ENCODE data around the gene CSF3R. TPM values are rescaled to one million over a fixed set of nuclear protein-coding genes. Genes with fewer than 3 reads are reported as not detected.

CSF3R gene
- polyA plus RNA-seq, 3 donors, result 270 to 1,537 (median 447) TPM

- no peak for TF ChIP-seq CTCF (IDR thresholded peaks at IDR 0.05)
- intact Hi-C loops (cut with micrococcal nuclease), result no loop called here
- Mint-ChIP-seq H3K27ac (peak overlapping the region in 1 of 7 donors; percentile 26), H3K4me1 (peaks cover 8% of the 10 kb centered on the region), H3K4me3 (peak overlapping the region in 1 of 2 donors; percentile 33), H3K36me3 (no peaks in the 10 kb centered on the region), H3K9me3 (peaks cover 0 to 3% (median 0%) of the 10 kb centered on the region in 7 donors), H3K27me3 (ENCODE audit: low read depth in 3 of 3) (peaks cover 0 to 7% (median 2%) of the 10 kb centered on the region in 3 donors)
- H3K4me2 ChIP-seq (replicated peaks; ENCODE audit: extremely low read depth, low read length, poor library complexity, severe bottlenecking), result no peak overlapping the region
- no peaks in the 10 kb centered on the region for H4K20me1 ChIP-seq (ENCODE audit: insufficient read depth, low read length)
- 29% methylated on average over 2 of the region's 5 CpGs for WGBS (ENCODE audit: insufficient coverage)
- no peaks in the 10 kb centered on the region for H3K9me3 ChIP-seq (replicated peaks in 1 of 2; ENCODE audit: control insufficient read depth in 1 of 2, insufficient read depth in 1 of 2, low read length in 2 of 2)
- no peak overlapping the region for H2AFZ ChIP-seq (ENCODE audit: insufficient read depth, low read depth, low read length, poor library complexity, severe bottlenecking)
- no peaks in the 10 kb centered on the region for H3K36me3 ChIP-seq (replicated peaks in 1 of 2; ENCODE audit: control insufficient read depth in 1 of 2, insufficient read depth in 2 of 2, low read length in 2 of 2)
- H3K27ac ChIP-seq (ENCODE audit: low read depth in 1 of 2, low read length in 2 of 2), result no peak overlapping the region
- H3K9ac ChIP-seq (ENCODE audit: insufficient read depth, low read length, poor library complexity, severe bottlenecking), result no peak overlapping the region
- no peaks in the 10 kb centered on the region for H3K27me3 ChIP-seq (ENCODE audit: control insufficient read depth in 2 of 2, insufficient read depth in 2 of 2, low read length in 2 of 2)
- no peak overlapping the region for H3K4me3 ChIP-seq (replicated peaks in 1 of 3; ENCODE audit: low read depth in 2 of 3, low read length in 3 of 3)
- no peaks in the 10 kb centered on the region for H3K79me2 ChIP-seq (ENCODE audit: insufficient read depth, low read length)
- peak in 2 of 3 donors; percentile 15 to 33 for DNase-seq
- H3K4me1 ChIP-seq (ENCODE audit: control insufficient read depth in 1 of 2, insufficient read depth in 2 of 2, low read length in 2 of 2), result peaks cover 4 to 6% of the 10 kb centered on the region in 2 donors
These were observed 23.7 kb upstream of the CSF3R start for GRCh38 chr1:36506276-36506920.

- no peaks in the 10 kb centered on the region for H3K36me3 ChIP-seq (replicated peaks in 1 of 2; ENCODE audit: control insufficient read depth in 1 of 2, insufficient read depth in 2 of 2, low read length in 2 of 2)
- H3K27me3 Mint-ChIP-seq (ENCODE audit: low read depth in 3 of 3), result peaks cover 3 to 7% (median 3%) of the 10 kb centered on the region in 3 donors
- no peak overlapping the region for H3K4me2 ChIP-seq (replicated peaks; ENCODE audit: extremely low read depth, low read length, poor library complexity, severe bottlenecking)
- H3K9me3 Mint-ChIP-seq, result peaks cover 0 to 3% (median 0%) of the 10 kb centered on the region in 7 donors
- no peaks in the 10 kb centered on the region for H3K4me1 ChIP-seq (ENCODE audit: control insufficient read depth in 1 of 2, insufficient read depth in 2 of 2, low read length in 2 of 2)
- H2AFZ ChIP-seq (ENCODE audit: insufficient read depth, low read depth, low read length, poor library complexity, severe bottlenecking), result no peak overlapping the region
- H3K27ac ChIP-seq (ENCODE audit: low read depth in 1 of 2, low read length in 2 of 2), result no peak overlapping the region
- H3K4me1 Mint-ChIP-seq, result peaks cover 4% of the 10 kb centered on the region
- no peaks in the 10 kb centered on the region for H3K36me3 Mint-ChIP-seq
- intact Hi-C loops (cut with micrococcal nuclease), result no loop called here
- H3K4me3 ChIP-seq (replicated peaks in 1 of 3; ENCODE audit: low read depth in 2 of 3, low read length in 3 of 3), result no peak overlapping the region
- H3K27me3 ChIP-seq (ENCODE audit: control insufficient read depth in 2 of 2, insufficient read depth in 2 of 2, low read length in 2 of 2), result no peaks in the 10 kb centered on the region
- no peak overlapping the region for H3K9ac ChIP-seq (ENCODE audit: insufficient read depth, low read length, poor library complexity, severe bottlenecking)
- TF ChIP-seq CTCF (IDR thresholded peaks at IDR 0.05), result no peak
- no peaks in the 10 kb centered on the region for H3K79me2 ChIP-seq (ENCODE audit: insufficient read depth, low read length)
- no peaks in the 10 kb centered on the region for H4K20me1 ChIP-seq (ENCODE audit: insufficient read depth, low read length)
- WGBS (ENCODE audit: insufficient coverage), result no CpG with 5 or more reads among the region's 1 CpG
- no peaks in the 10 kb centered on the region for H3K9me3 ChIP-seq (replicated peaks in 1 of 2; ENCODE audit: control insufficient read depth in 1 of 2, insufficient read depth in 1 of 2, low read length in 2 of 2)
- H3K27ac Mint-ChIP-seq, result no peak overlapping the region
- no peak for DNase-seq
- no peak overlapping the region for H3K4me3 Mint-ChIP-seq
These were observed 21.0 kb upstream of the CSF3R start for GRCh38 chr1:36503733-36504132.
